Measurements from ENCODE around the gene MARK3. TPM values are rescaled to one million over a fixed set of nuclear protein-coding genes. Genes with fewer than 3 reads are reported as not detected.

MARK3 gene
- total RNA-seq, 1 donor, result 79.5 TPM

DNA sequence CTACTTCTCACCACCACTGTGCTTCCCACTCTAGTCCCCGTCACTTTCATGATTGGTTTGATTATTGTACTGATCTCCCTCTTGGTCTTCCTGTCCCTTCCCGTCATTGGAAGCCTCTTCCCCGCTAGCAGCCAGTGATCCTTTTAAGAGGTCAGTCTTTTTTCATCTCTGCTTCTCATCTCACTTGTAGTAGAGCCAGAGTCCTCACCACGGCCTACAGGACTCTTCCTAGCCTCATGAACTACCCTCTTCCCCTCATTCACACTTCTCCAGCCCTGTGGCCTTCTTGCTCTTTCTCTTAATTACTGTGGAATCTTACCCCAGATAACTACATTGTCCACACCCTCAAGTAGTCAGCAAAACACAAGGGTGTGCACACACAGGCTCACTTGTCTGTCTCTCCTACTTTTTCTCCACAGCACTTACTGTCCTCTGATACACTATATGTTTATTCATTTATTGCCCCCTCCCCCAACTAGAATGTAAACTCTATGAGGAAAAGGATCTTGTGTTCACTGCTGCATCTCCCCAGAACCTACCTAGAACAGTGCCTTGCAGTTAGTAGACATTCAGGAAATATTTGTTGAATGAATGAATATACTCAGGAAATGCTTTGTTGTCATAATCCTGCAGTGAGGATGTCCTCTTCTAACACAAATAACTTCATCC, 71.1 kb downstream of the MARK3 start:
- TF ChIP-seq, protein P1, sequence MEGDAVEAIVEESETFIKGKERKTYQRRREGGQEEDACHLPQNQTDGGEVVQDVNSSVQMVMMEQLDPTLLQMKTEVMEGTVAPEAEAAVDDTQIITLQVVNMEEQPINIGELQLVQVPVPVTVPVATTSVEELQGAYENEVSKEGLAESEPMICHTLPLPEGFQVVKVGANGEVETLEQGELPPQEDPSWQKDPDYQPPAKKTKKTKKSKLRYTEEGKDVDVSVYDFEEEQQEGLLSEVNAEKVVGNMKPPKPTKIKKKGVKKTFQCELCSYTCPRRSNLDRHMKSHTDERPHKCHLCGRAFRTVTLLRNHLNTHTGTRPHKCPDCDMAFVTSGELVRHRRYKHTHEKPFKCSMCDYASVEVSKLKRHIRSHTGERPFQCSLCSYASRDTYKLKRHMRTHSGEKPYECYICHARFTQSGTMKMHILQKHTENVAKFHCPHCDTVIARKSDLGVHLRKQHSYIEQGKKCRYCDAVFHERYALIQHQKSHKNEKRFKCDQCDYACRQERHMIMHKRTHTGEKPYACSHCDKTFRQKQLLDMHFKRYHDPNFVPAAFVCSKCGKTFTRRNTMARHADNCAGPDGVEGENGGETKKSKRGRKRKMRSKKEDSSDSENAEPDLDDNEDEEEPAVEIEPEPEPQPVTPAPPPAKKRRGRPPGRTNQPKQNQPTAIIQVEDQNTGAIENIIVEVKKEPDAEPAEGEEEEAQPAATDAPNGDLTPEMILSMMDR (IDR thresholded peaks at IDR 0.05; ENCODE audit: insufficient read depth, low read length), result no peak
- H3K4me3 ChIP-seq (ENCODE audit: low read depth, low read length), result no peak overlapping the region
- DNase-seq (ENCODE audit: low read depth), result peak; percentile 29

DNA sequence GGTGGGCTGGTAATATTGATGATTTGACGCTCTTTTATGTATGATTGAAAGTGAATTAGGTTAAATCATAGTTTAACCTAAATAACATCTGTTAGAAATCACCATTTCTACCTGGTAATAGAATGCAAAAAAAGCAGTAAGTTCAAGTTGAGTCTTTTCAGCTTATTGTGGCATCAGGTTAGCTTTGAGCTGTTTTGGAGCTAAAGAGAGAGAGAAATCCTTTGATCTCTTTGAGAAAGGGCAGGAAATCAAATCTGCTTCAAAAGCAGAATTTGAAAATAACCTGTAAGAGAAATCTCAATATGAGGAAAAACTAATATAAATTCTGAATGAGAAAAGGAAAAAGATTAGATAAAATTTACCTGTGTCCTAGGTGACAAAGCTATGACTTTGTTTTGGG, 75.2 kb downstream of the MARK3 start:
- H3K4me3 ChIP-seq (ENCODE audit: low read depth, low read length), result no peak overlapping the region
- TF ChIP-seq, protein P1 (IDR thresholded peaks at IDR 0.05; ENCODE audit: insufficient read depth, low read length), result no peak

DNA sequence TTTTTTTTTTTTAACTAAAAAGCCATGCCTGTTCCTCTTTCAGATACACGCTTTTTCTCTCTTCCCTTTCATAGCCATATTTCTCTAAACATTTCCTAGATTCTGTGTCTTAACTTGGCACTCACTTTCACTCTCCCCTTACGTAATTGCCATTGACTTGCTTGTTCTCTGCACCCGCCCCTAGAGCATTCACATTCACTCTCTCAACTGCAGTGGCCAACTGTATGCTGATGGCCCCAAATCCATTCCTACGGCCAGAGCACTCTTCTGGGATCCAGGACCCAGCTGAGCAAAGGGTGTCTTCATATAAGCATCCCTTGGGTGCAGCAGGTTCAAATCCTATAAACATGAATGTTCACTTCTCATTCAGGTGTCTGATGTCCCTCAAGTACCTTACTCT, 77.9 kb downstream of the MARK3 start:
- H3K4me3 ChIP-seq (ENCODE audit: low read depth, low read length), result no peak overlapping the region
- TF ChIP-seq, protein P1 (IDR thresholded peaks at IDR 0.05; ENCODE audit: insufficient read depth, low read length), result no peak
- DNase-seq (ENCODE audit: low read depth), result no peak

More for the DNA sequence above, 75.2 kb downstream of the MARK3 start:
- DNase-seq (ENCODE audit: low read depth), result no peak

DNA sequence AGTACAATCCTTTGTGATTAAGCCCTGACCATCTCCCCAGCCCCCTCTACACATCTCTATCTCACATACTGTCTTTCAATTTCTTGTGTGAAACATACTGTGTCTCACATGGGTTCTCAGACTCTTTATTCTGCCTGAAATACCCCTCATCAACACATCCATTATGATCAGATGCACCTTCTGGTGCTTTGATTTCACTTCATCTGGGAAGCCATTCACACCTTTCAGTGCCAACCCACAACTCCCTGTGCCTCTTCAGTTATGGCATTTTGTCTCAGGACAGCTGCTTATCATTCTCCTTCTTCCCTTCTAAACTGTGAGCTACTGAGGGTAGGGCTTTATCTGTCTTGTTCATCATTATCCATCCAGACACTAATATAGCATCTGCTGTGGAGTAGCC, 78.6 kb downstream of the MARK3 start:
- TF ChIP-seq, protein P1 (IDR thresholded peaks at IDR 0.05; ENCODE audit: insufficient read depth, low read length), result no peak
- H3K4me3 ChIP-seq (ENCODE audit: low read depth, low read length), result no peak overlapping the region
- DNase-seq (ENCODE audit: low read depth), result no peak

DNA sequence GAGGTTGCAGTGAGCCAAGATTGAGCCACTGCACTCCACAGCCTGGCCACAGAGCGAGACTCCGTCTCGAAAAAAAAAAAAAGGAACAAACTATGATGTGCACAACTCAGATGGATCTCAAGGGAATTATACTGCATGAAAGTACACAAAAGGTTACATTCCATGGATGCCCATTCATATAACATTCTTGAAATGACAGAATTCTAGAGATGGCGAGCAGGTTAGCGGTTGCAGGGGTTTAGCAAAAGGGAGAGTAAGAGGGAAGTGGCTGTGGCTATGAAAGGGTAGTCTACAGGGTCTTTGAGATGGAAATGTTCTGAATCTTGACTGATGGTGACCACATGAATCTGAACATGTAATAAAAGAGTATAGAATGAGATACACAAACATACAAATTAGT, 87.7 kb downstream of the MARK3 start:
- no peak for DNase-seq (ENCODE audit: low read depth)
- no peak overlapping the region for H3K4me3 ChIP-seq (ENCODE audit: low read depth, low read length)
- TF ChIP-seq, protein P1 (IDR thresholded peaks at IDR 0.05; ENCODE audit: insufficient read depth, low read length), result no peak

DNA sequence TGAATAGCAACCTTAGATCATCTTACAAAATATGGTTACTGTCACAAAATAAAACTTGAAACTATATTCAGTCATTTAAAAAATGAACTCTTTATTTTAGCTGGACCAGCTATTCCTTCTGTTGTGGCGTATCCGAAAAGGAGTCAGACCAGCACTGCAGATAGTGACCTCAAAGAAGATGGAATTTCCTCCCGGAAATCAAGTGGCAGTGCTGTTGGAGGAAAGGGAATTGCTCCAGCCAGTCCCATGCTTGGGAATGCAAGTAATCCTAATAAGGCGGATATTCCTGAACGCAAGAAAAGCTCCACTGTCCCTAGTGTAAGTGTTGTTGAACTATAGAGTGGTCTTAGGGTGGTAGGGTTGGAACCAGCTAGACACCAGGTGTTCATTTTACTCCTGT, 89.7 kb downstream of the MARK3 start:
- no peak for DNase-seq (ENCODE audit: low read depth)
- TF ChIP-seq, protein P1 (IDR thresholded peaks at IDR 0.05; ENCODE audit: insufficient read depth, low read length), result no peak
- H3K4me3 ChIP-seq (ENCODE audit: low read depth, low read length), result no peak overlapping the region

DNA sequence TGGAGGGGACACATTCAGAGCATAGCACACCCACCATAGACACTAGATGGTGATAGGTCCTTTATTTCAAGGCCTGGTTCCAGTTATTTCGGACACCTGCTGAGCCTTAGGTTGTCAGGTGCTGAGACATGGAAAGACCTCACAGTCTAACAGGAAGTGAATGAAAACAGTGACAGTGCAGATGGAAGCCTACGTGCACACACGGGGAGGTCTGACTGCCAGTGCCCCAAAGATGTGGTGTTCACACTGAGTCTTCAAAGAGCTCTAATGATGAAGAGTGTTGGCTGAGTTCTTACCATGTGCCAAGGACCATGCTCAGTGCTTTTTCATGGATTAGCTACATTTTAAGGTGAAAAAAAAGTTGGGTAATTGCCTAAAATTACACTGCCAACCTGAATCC, 90.8 kb downstream of the MARK3 start:
- no peak overlapping the region for H3K4me3 ChIP-seq (ENCODE audit: low read depth, low read length)
- no peak for DNase-seq (ENCODE audit: low read depth)
- TF ChIP-seq, protein P1 (IDR thresholded peaks at IDR 0.05; ENCODE audit: insufficient read depth, low read length), result no peak
